ENCODE results near the gene PRICKLE2. TPM values are rescaled to one million over a fixed set of nuclear protein-coding genes. Genes with fewer than 3 reads are reported as not detected.

PRICKLE2 gene
- total and polyA plus RNA-seq, 5 donors, result 2.3 to 15.2 (median 10.6) TPM

DNA sequence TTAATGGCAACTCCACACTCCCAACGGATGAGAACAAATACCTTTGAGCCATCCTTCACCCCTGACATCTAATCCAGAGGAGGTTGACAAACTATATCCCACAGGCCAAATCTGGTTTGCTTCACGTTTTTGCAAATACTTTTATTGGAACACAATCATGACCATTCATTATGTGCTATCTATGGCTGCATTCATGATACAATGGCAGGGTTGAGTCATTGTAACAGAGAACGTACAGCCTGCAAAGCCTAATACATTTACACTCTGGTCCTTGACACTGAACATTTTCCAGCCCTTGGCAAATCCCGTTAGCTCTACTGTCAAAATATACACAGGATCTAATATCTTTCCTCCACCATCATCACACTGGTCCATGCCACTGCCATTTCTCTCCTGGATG lies 7.6 kb upstream of the PRICKLE2 start:
- no peaks in the 10 kb centered on the region for H3K27me3 ChIP-seq (ENCODE audit: control insufficient read depth, insufficient read depth)
- H3K27ac ChIP-seq (ENCODE audit: low read length), result no peak overlapping the region
- DNase-seq (no peak), ATAC-seq (no peak)
- H3K9me3 ChIP-seq (ENCODE audit: control insufficient read depth, low read length), result no peaks in the 10 kb centered on the region
- WGBS, result 79% methylated on average over 4 of the region's 4 CpGs
- H3K4me1 ChIP-seq (ENCODE audit: control insufficient read depth, insufficient read depth, low read length), result no peaks in the 10 kb centered on the region
- H3K4me3 ChIP-seq (ENCODE audit: low read length), result no peak overlapping the region
- intact Hi-C loops (cut with DNase I), result no loop called here

DNA sequence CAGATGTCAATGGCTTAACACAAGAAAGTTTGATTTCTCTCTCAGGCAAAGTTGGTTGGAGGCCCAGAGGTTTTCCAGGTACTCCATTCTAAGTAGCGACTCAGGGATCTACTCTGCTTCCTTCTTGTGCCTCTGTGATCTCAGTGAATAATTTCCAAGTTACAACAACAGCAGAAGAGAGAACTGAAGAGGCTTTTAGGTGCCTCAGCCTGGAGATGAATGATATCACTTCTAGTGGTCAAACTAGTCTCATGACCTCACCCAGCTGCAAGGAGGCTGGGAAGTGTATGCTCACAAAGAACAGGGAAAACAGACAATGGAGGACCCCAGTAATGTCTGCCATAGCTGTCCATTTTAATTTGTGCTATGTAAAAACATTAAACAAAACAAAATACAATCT lies 4.6 kb upstream of the PRICKLE2 start:
- peaks cover 4% of the 10 kb centered on the region for H3K4me1 ChIP-seq (ENCODE audit: control insufficient read depth, insufficient read depth, low read length)
- 98% methylated on average over 1 of the region's 1 CpG for WGBS
- ATAC-seq, result no peak

DNA sequence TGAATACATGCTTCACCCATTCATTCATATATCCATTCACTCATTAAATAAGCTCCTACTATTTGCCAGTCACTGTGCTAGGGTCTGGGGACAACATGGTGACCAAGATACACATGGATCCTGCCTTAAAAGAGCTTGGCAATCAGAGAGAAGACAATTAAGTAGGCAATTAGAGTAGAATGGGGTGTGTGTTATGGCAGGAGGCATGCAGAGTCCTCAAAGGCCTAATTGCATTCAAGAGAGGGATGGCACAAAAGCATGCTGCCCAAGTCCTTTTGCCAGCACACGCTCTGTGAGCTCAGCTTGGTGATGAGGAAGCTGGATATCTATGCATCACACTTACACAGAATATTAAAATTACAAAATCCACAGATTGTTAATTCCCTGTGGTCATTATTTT lies 2.8 kb upstream of the PRICKLE2 start:
- DNase-seq, result no peak
- Histone ChIP-seq H3K27ac (ENCODE audit: low read length) (no peak overlapping the region), H3K27me3 (ENCODE audit: control insufficient read depth, insufficient read depth) (no peaks in the 10 kb centered on the region), H3K9me3 (ENCODE audit: control insufficient read depth, low read length) (no peaks in the 10 kb centered on the region), H3K4me1 (ENCODE audit: control insufficient read depth, insufficient read depth, low read length) (peaks cover 7% of the 10 kb centered on the region), H3K4me3 (ENCODE audit: low read length) (no peak overlapping the region)
- WGBS, result 98% methylated on average over 1 of the region's 1 CpG
- intact Hi-C loops (cut with DNase I), result loop anchor here in 2 of 4 donors (10.0 kb wide), 1 partner anchor 193 kb away; no protein-coding TSS in a partner anchor
- no peak for ATAC-seq

More for the DNA sequence above, 4.6 kb upstream of the PRICKLE2 start:
- H3K27ac ChIP-seq (ENCODE audit: low read length), result no peak overlapping the region
- H3K27me3 ChIP-seq (ENCODE audit: control insufficient read depth, insufficient read depth), result no peaks in the 10 kb centered on the region
- DNase-seq, result no peak
- no peak overlapping the region for H3K4me3 ChIP-seq (ENCODE audit: low read length)
- no peaks in the 10 kb centered on the region for H3K9me3 ChIP-seq (ENCODE audit: control insufficient read depth, low read length)
- intact Hi-C loops (cut with DNase I), result loop anchor here in 2 of 4 donors (10.0 kb wide), 1 partner anchor 195 kb away; no protein-coding TSS in a partner anchor

DNA sequence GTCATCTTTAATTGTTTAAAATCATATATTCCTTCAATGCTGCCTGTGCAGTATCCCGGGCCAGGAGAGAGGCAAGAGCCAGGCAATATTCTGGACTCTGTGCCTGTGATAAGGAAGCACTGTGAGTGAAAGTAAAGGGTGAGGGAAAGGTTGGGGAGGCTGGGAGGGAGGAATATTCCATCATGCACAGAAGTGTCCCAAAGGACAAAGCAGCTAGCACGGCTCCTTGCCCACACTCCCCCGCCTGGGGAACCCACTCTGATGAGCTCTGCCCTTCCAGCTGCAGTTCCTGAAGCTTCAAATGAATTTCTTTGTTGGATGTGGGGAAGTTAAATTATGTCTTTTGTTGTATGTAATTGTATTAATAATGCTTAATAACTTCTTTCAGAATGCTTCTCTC lies 1.5 kb upstream of the PRICKLE2 start:
- intact Hi-C loops (cut with DNase I), result loop anchor here in 2 of 4 donors (10.0 kb wide), 1 partner anchor 192 kb away; no protein-coding TSS in a partner anchor
- H3K27me3 ChIP-seq (ENCODE audit: control insufficient read depth, insufficient read depth), result no peaks in the 10 kb centered on the region
- H3K4me1 ChIP-seq (ENCODE audit: control insufficient read depth, insufficient read depth, low read length), result peaks cover 12% of the 10 kb centered on the region
- H3K27ac ChIP-seq (ENCODE audit: low read length), result no peak overlapping the region
- ATAC-seq (peak in 1 of 2 donors; percentile 19), DNase-seq (peak in 1 of 3 donors; percentile 58)
- H3K9me3 ChIP-seq (ENCODE audit: control insufficient read depth, low read length), result no peaks in the 10 kb centered on the region
- no peak overlapping the region for H3K4me3 ChIP-seq (ENCODE audit: low read length)
- 61% methylated on average over 3 of the region's 3 CpGs for WGBS

DNA sequence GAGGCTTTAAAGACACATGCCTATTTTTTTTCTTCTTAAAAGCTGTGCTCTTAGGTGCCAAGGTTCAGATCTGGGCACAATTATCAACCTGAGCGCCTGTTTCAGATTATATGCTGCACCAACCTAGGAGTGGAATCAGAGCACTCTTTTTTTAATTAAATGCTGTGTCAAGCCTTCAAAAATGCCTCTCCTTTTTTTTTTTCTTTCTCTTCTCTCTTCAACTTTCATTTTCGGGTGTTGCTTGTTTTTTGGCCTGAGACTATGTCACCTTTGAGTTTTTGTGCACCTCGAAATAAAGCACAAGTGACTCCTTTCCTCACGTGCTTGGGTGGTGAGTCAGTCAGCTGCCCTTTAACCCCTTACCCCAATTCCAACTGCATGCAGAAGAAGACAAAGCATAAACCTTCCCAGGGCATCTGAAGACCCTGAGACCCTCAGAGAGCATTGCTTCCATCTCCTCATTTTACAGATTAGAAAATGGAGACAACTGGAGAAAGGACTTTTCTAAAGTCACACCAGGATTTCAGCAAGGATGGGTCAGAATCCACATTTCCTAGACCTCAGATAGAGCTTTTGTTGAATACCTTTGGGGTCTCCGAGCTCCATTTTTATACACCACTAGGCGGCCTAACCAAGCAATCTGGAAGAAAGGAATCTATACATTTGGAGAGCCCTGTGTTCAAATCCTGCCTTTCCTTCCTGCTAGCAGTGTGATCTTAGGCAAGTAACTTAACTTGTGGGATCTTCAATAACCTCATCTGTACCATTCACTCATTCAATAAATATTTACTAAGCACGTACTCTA lies 631 bp upstream of the PRICKLE2 start:
- Histone ChIP-seq H3K27ac (ENCODE audit: low read length) (peak overlapping the region; percentile 63), H3K4me3 (ENCODE audit: low read length) (peak overlapping the region; percentile 17), H3K4me1 (ENCODE audit: control insufficient read depth, insufficient read depth, low read length) (peaks cover 12% of the 10 kb centered on the region), H3K9me3 (ENCODE audit: control insufficient read depth, low read length) (no peaks in the 10 kb centered on the region), H3K27me3 (ENCODE audit: control insufficient read depth, insufficient read depth) (no peaks in the 10 kb centered on the region)
- intact Hi-C loops (cut with DNase I), result loop anchor here in 2 of 4 donors (10.0 kb wide), 1 partner anchor 191 kb away; no protein-coding TSS in a partner anchor
- no peak for ATAC-seq
- no peak for DNase-seq
- 56% methylated on average over 7 of the region's 7 CpGs for WGBS

DNA sequence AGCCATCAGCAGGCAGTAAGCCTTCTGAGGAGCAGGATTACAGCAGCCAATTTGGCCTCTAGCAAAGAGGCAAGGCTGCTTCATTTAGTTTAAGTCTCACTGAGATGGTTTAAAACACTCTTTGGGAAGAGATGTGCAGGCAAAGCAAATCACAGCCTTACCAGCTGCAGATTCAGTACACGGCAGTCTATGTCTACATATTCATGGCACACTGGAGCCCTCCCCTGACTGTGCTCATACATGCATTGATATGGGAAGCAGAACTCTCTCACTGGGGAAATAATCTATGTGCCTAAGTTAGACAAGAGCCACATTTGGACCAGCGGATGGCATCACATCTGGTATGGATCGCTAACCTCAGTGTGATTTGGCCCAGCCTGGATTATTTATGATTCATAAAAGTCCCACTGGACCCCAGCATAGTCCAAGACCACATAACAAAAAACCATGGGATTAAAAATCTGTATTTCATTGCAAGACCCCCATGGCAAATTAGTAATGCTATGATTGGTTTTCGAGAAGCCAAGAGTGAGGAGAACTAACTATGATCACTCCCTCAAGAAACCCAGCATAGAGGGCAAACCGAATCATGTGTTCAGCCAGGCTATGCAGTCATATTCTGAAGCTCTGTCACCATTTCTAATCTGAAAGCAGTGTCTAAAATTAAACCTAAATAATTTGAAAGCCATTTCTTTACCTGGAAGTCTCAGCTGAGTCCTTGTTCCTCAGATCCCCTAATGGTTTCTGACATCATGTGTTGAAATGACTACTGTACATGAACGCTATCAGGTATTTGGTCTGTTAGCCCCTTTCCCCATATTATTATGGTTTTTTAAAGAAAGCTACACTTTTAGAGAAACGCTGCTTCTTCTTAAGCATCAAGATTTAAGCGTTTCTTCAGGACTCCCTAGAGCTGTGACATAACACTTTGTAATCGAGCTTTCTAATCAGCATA lies 1.2 kb downstream of the PRICKLE2 start:
- H3K27ac ChIP-seq (ENCODE audit: low read length), result peak overlapping the region; percentile 4
- 52% methylated on average over 9 of the region's 9 CpGs for WGBS
- intact Hi-C loops (cut with DNase I), result loop anchor here in 3 of 4 donors (5.0 to 10.0 kb wide), 2 partner anchors 43 to 189 kb away; no protein-coding TSS in a partner anchor
- H3K9me3 ChIP-seq (ENCODE audit: control insufficient read depth, low read length), result no peaks in the 10 kb centered on the region
- peak overlapping the region; percentile 23 for H3K4me3 ChIP-seq (ENCODE audit: low read length)
- ATAC-seq (peak; percentile 16 to 38), DNase-seq (peak in 1 of 3 donors; percentile 46)
- H3K4me1 ChIP-seq (ENCODE audit: control insufficient read depth, insufficient read depth, low read length), result peaks cover 17% of the 10 kb centered on the region
- no peaks in the 10 kb centered on the region for H3K27me3 ChIP-seq (ENCODE audit: control insufficient read depth, insufficient read depth)

DNA sequence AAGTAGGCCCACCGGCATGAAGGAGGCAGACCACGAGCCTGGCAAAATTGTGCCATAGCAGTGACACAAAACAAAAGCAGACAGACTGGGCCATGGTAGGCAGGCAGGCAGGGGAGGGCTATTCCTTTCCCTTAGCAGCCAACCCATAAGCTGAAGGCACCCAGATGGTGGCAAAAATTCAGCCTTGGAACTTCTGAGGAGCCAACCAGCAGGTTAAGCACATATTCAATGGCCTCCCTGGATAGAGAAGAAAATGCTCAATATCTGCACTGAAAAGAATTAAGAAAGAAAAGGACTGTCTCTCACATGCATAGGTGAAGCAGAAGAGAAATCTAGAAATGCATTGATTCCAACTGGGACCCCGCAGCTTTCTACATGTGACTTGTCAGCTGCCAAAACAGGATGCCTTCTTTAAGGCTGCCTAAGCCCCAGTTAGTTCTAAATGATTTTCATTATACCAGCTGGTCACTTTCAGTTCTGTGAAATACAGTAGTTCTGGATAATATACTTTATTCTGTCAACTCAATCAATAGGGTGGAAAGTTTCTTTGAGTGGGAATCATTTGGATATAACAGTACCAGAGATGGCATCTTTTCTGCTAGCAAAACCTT lies 2.7 kb downstream of the PRICKLE2 start:
- Histone ChIP-seq H3K27me3 (ENCODE audit: control insufficient read depth, insufficient read depth) (no peaks in the 10 kb centered on the region), H3K4me3 (ENCODE audit: low read length) (no peak overlapping the region), H3K9me3 (ENCODE audit: control insufficient read depth, low read length) (no peaks in the 10 kb centered on the region), H3K27ac (ENCODE audit: low read length) (peak overlapping the region; percentile 49), H3K4me1 (ENCODE audit: control insufficient read depth, insufficient read depth, low read length) (peaks cover 21% of the 10 kb centered on the region)
- no peak for DNase-seq
- ATAC-seq, result no peak
- intact Hi-C loops (cut with DNase I), result loop anchor here in 3 of 4 donors (5.0 to 10.0 kb wide), 2 partner anchors 45 to 188 kb away; no protein-coding TSS in a partner anchor
- WGBS, result 77% methylated on average over 3 of the region's 3 CpGs

DNA sequence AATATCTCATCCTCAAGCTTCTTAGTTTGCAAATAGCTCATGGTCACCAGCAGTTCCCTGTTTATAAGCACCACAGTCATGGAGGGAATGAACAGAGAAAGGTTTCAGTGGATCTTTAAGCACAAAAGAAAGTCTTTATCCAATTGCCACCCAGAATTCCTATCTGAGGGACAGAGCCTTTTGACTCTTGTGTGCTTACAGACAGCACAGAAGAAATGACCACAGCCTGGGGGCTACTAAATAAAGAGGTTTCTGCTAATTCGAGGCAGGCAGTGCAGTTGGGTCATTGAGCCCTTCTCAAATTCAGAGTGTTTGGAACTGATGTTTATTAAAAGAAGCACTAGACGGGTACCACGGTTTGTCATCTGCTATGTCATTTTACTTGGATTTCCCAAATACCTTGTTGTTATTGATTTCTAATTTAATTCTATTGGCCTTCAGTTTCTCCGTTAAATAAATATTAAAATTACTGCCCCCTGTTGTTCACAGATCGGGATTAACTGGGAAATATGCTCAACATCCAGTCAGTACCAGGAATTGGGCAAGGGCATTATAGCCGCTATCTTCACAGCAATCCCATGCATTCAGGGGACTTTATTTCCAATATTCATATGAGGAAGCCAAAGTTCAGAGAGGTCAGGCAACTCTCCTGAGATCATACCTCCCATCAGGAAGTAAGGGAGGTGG lies 3.6 kb downstream of the PRICKLE2 start:
- 75% methylated on average over 6 of the region's 6 CpGs for WGBS
- no peak for ATAC-seq
- H3K4me3 ChIP-seq (ENCODE audit: low read length), result no peak overlapping the region
- no peak for DNase-seq
- no peaks in the 10 kb centered on the region for H3K27me3 ChIP-seq (ENCODE audit: control insufficient read depth, insufficient read depth)
- intact Hi-C loops (cut with DNase I), result loop anchor here in 3 of 4 donors (5.0 to 10.0 kb wide), 2 partner anchors 46 to 187 kb away; no protein-coding TSS in a partner anchor
- no peaks in the 10 kb centered on the region for H3K9me3 ChIP-seq (ENCODE audit: control insufficient read depth, low read length)
- H3K4me1 ChIP-seq (ENCODE audit: control insufficient read depth, insufficient read depth, low read length), result peaks cover 24% of the 10 kb centered on the region
- peak overlapping the region; percentile 23 for H3K27ac ChIP-seq (ENCODE audit: low read length)

DNA sequence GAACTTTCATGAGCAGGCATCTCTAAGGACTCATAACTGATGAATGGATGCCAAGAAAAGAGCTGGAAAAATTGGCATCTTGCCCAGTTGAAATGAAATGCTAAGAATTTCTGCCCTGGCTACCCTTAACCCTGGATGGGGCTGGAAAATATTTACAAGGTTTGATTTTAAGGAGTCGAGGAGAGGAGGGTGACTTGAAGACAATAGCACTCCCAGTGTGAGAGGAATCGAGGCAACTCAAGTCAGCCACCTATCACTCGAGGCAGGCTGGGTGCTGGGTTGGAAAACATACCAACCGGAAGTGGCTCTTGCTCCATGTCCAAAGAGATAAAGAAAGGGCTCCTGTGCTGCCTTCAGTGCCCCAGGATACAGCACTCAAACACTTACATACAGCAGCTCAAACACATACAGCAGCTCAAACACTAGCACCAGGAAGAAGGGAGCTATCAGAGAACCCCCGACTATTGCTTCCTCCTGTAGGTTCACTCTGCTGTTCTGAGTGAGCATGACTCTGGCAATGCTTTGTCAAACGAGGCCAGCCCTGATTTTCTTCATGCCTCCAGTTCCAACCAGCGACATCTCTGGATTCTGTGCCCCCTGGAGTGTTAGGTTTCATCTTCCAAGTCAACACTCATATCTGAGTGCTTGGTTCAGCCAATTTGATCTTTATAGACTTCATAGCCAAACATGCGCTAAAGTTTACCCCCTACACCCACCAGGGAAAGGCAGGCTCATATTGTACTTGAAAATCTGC lies 4.9 kb downstream of the PRICKLE2 start:
- Histone ChIP-seq H3K27me3 (ENCODE audit: control insufficient read depth, insufficient read depth) (no peaks in the 10 kb centered on the region), H3K9me3 (ENCODE audit: control insufficient read depth, low read length) (no peaks in the 10 kb centered on the region), H3K4me1 (ENCODE audit: control insufficient read depth, insufficient read depth, low read length) (peaks cover 22% of the 10 kb centered on the region), H3K4me3 (ENCODE audit: low read length) (no peak overlapping the region), H3K27ac (ENCODE audit: low read length) (peak overlapping the region; percentile 74)
- DNase-seq (no peak), ATAC-seq (peak; percentile 4 to 45)
- 28% methylated on average over 8 of the region's 8 CpGs for WGBS
- intact Hi-C loops (cut with DNase I), result loop anchor here in 3 of 4 donors (5.0 to 10.0 kb wide), 2 partner anchors 47 to 186 kb away; no protein-coding TSS in a partner anchor

Data from right cardiac atrium (tissue), 5 donors.